ENCODE results near the gene BAZ2B.
A peak's percentile ranks its signal among the peaks of the same experiment; 100 is the strongest.

The BAZ2B gene

GRCh38 chr2:159616286-159616701 lies at the start of gene BAZ2B:
BAZ2B (minus strand) TSS chr2:159616548; CDS start chr2:159478719, 137,829 bp downstream.
- Histone ChIP-seq H3K4me2 (peak within 1 kb of the TSS; percentile 81), H3K9ac (peak within 1 kb of the TSS; percentile 94), H4K20me1 (no peaks in the 10 kb centered on the region), H3K4me1 (peaks cover 32% of the 10 kb centered on the region), H3K9me3 (no peaks in the 10 kb centered on the region), H3K36me3 (no peaks in the 10 kb centered on the region), H3K27ac (peak within 1 kb of the TSS; percentile 97), H3K27me3 (no peaks in the 10 kb centered on the region), H3K4me3 (peak within 1 kb of the TSS; percentile 85)
- TF ChIP-seq Cebpa-rat (IDR thresholded peaks at IDR 0.05): no peak

- TF ChIP-seq Cebpa-rat (IDR thresholded peaks at IDR 0.05): no peak
- no peak overlapping the region for H3K9ac ChIP-seq
- H3K4me3 ChIP-seq: no peak overlapping the region
- H3K27ac ChIP-seq: no peak overlapping the region
- H3K9me3 ChIP-seq: no peaks in the 10 kb centered on the region
- H3K4me1 ChIP-seq: no peaks in the 10 kb centered on the region
- H4K20me1 ChIP-seq: no peaks in the 10 kb centered on the region
- H3K36me3 ChIP-seq: no peaks in the 10 kb centered on the region
- no peaks in the 10 kb centered on the region for H3K27me3 ChIP-seq
- no peak overlapping the region for H3K4me2 ChIP-seq
Measured at GRCh38 chr2:159661286-159661685, 44.9 kb upstream of the BAZ2B start.

- Histone ChIP-seq H3K36me3 (no peaks in the 10 kb centered on the region), H4K20me1 (no peaks in the 10 kb centered on the region), H3K4me1 (no peaks in the 10 kb centered on the region), H3K9ac (no peak overlapping the region), H3K27me3 (no peaks in the 10 kb centered on the region), H3K27ac (no peak overlapping the region), H3K4me3 (no peak overlapping the region), H3K4me2 (no peak overlapping the region), H3K9me3 (peaks cover 11% of the 10 kb centered on the region)
- TF ChIP-seq Cebpa-rat (IDR thresholded peaks at IDR 0.05): no peak
Measured at GRCh38 chr2:159658881-159659873, 42.8 kb upstream of the BAZ2B start.

GRCh38 chr2:159653962-159654361 lies 37.6 kb upstream of the BAZ2B start:
- H3K9me3 ChIP-seq: peaks cover 11% of the 10 kb centered on the region
- H3K4me3 ChIP-seq: no peak overlapping the region
- H3K27ac ChIP-seq: no peak overlapping the region
- H3K36me3 ChIP-seq: no peaks in the 10 kb centered on the region
- no peaks in the 10 kb centered on the region for H3K4me1 ChIP-seq
- no peak for TF ChIP-seq Cebpa-rat (IDR thresholded peaks at IDR 0.05)
- H4K20me1 ChIP-seq: no peaks in the 10 kb centered on the region
- H3K4me2 ChIP-seq: no peak overlapping the region
- H3K9ac ChIP-seq: no peak overlapping the region
- H3K27me3 ChIP-seq: no peaks in the 10 kb centered on the region

GRCh38 chr2:159651884-159652283 lies 35.5 kb upstream of the BAZ2B start:
- Histone ChIP-seq H3K4me3 (no peak overlapping the region), H4K20me1 (no peaks in the 10 kb centered on the region), H3K36me3 (no peaks in the 10 kb centered on the region), H3K4me1 (no peaks in the 10 kb centered on the region), H3K27me3 (no peaks in the 10 kb centered on the region), H3K9me3 (peaks cover 12% of the 10 kb centered on the region), H3K27ac (no peak overlapping the region), H3K9ac (no peak overlapping the region), H3K4me2 (no peak overlapping the region)
- no peak for TF ChIP-seq Cebpa-rat (IDR thresholded peaks at IDR 0.05)

GRCh38 chr2:159650574-159650973 lies 34.2 kb upstream of the BAZ2B start:
- TF ChIP-seq Cebpa-rat (IDR thresholded peaks at IDR 0.05): no peak
- Histone ChIP-seq H3K9ac (no peak overlapping the region), H3K4me2 (no peak overlapping the region), H3K9me3 (peaks cover 22% of the 10 kb centered on the region), H3K4me1 (no peaks in the 10 kb centered on the region), H3K36me3 (no peaks in the 10 kb centered on the region), H3K27ac (no peak overlapping the region), H3K4me3 (no peak overlapping the region), H4K20me1 (no peaks in the 10 kb centered on the region), H3K27me3 (no peaks in the 10 kb centered on the region)

- no peak overlapping the region for H3K4me2 ChIP-seq
- H3K4me1 ChIP-seq: no peaks in the 10 kb centered on the region
- H3K9ac ChIP-seq: no peak overlapping the region
- 0 out of 2 replicates have a peak, but pooled peaks cover 15% of the 10 kb centered on the region for H3K9me3 ChIP-seq
- no peaks in the 10 kb centered on the region for H3K27me3 ChIP-seq
- H3K27ac ChIP-seq: no peak overlapping the region
- H3K4me3 ChIP-seq: no peak overlapping the region
- no peaks in the 10 kb centered on the region for H3K36me3 ChIP-seq
- no peak for TF ChIP-seq Cebpa-rat (IDR thresholded peaks at IDR 0.05)
- no peaks in the 10 kb centered on the region for H4K20me1 ChIP-seq
Measured at GRCh38 chr2:159648643-159649042, 32.3 kb upstream of the BAZ2B start.

- Histone ChIP-seq H3K9me3 (0 out of 2 replicates have a peak, but pooled peaks cover 15% of the 10 kb centered on the region), H3K27ac (no peak overlapping the region), H3K36me3 (no peaks in the 10 kb centered on the region), H3K27me3 (no peaks in the 10 kb centered on the region), H4K20me1 (no peaks in the 10 kb centered on the region), H3K4me2 (no peak overlapping the region), H3K9ac (no peak overlapping the region), H3K4me1 (no peaks in the 10 kb centered on the region), H3K4me3 (no peak overlapping the region)
- no peak for TF ChIP-seq Cebpa-rat (IDR thresholded peaks at IDR 0.05)
Measured at GRCh38 chr2:159647667-159648066, 31.3 kb upstream of the BAZ2B start.

- H3K36me3 ChIP-seq: no peaks in the 10 kb centered on the region
- no peak overlapping the region for H3K9ac ChIP-seq
- no peak overlapping the region for H3K4me3 ChIP-seq
- H3K4me1 ChIP-seq: no peaks in the 10 kb centered on the region
- no peak overlapping the region for H3K4me2 ChIP-seq
- no peak overlapping the region for H3K27ac ChIP-seq
- no peaks in the 10 kb centered on the region for H3K27me3 ChIP-seq
- H3K9me3 ChIP-seq: no peaks in the 10 kb centered on the region
- no peak for TF ChIP-seq Cebpa-rat (IDR thresholded peaks at IDR 0.05)
- no peaks in the 10 kb centered on the region for H4K20me1 ChIP-seq
Measured at GRCh38 chr2:159640176-159640575, 23.8 kb upstream of the BAZ2B start.

GRCh38 chr2:159639712-159640111 lies 23.4 kb upstream of the BAZ2B start:
- H3K4me3 ChIP-seq: no peak overlapping the region
- no peak overlapping the region for H3K9ac ChIP-seq
- no peaks in the 10 kb centered on the region for H3K9me3 ChIP-seq
- no peaks in the 10 kb centered on the region for H3K27me3 ChIP-seq
- no peaks in the 10 kb centered on the region for H3K36me3 ChIP-seq
- H3K4me2 ChIP-seq: no peak overlapping the region
- no peaks in the 10 kb centered on the region for H4K20me1 ChIP-seq
- H3K4me1 ChIP-seq: no peaks in the 10 kb centered on the region
- no peak overlapping the region for H3K27ac ChIP-seq
- no peak for TF ChIP-seq Cebpa-rat (IDR thresholded peaks at IDR 0.05)
